OCI-LY1 (cell line): ENCODE measurements around the gene ASAP3.

Source experiments
- H2AFZ ChIP-seq: fragments of 200-600 bp; sonication (generic), shearing (Covaris generic); 2 replicates; pipeline ENCODE4 v1.6.0; 2014; ENCODE audit warnings: antibody characterized with exemption, mild to moderate bottlenecking, low read length
- H3F3A ChIP-seq: fragments of 200-600 bp; sonication (generic), shearing (Covaris generic); 2 replicates; pipeline ENCODE4 v1.6.0; 2014; ENCODE audit warnings: mild to moderate bottlenecking, antibody characterized with exemption, low read length, moderate library complexity; ENCODE audit not compliant: insufficient read depth
- H3K27ac ChIP-seq: fragments of 200-600 bp; sonication (generic); 2 replicates; pipeline ENCODE4 v1.5.1; 2014; ENCODE audit warnings: low read length, mixed run types, mild to moderate bottlenecking, low read depth; ENCODE audit not compliant: poor library complexity, severe bottlenecking
- H3K27me3 ChIP-seq: fragments of 200-600 bp; sonication (generic); 2 replicates; pipeline ENCODE4 v1.6.0; 2014; ENCODE audit warnings: antibody characterized with exemption, mild to moderate bottlenecking, low read length, moderate library complexity; ENCODE audit not compliant: insufficient read depth
- H3K36me3 ChIP-seq: fragments of 200-600 bp; sonication (generic); 2 replicates; pipeline ENCODE4 v1.6.1; 2014; ENCODE audit warnings: mild to moderate bottlenecking, antibody characterized with exemption, low read length, moderate library complexity, mixed read lengths; ENCODE audit not compliant: insufficient read depth
- H3K4me1 ChIP-seq: fragments of 200-600 bp; sonication (generic); 2 replicates; pipeline ENCODE4 v1.5.1; 2014; ENCODE audit warnings: mild to moderate bottlenecking, low read length, moderate library complexity; ENCODE audit not compliant: insufficient read depth, severe bottlenecking
- H3K4me2 ChIP-seq: fragments of 200-600 bp; sonication (generic), shearing (Covaris generic); 2 replicates; pipeline ENCODE4 v1.6.1; 2014; ENCODE audit warnings: low read length
- H3K4me3 ChIP-seq: fragments of 200-600 bp; sonication (generic); 2 replicates; pipeline ENCODE4 v1.5.1; 2014; ENCODE audit warnings: low read length, low read depth, mild to moderate bottlenecking, mixed read lengths; ENCODE audit not compliant: poor library complexity, severe bottlenecking
- H3K79me2 ChIP-seq: fragments of 200-600 bp; shearing (Covaris generic); 2 replicates; pipeline ENCODE4 v1.6.1; 2016; ENCODE audit warnings: mixed run types, low read length, mixed read lengths; ENCODE audit not compliant: insufficient read depth
- H3K9ac ChIP-seq: fragments of 200-600 bp; sonication (generic), shearing (Covaris generic); 2 replicates; pipeline ENCODE4 v1.6.1; 2014; ENCODE audit warnings: mild to moderate bottlenecking, low read length, mixed read lengths
- H3K9me2 ChIP-seq: fragments of 200-600 bp; sonication (generic), shearing (Covaris generic); 2 replicates; pipeline ENCODE4 v1.6.1; 2014; ENCODE audit warnings: low read depth, mild to moderate bottlenecking, low read length, mixed read lengths
- H3K9me3 ChIP-seq: fragments of 200-600 bp; shearing (Covaris generic); 2 replicates; pipeline ENCODE4 v1.6.1; 2014; ENCODE audit warnings: low read length, mixed read lengths
- H4K20me1 ChIP-seq: fragments of 200-600 bp; sonication (generic), shearing (Covaris generic); 2 replicates; pipeline ENCODE4 v1.6.0; 2016; ENCODE audit warnings: mild to moderate bottlenecking, low read length; ENCODE audit not compliant: insufficient read depth
- EZH2 ChIP-seq: fragments of 200-600 bp; sonication (generic), shearing (Covaris generic); IDR thresholded peaks from 2 replicates; pipeline ENCODE4 v1.8.0; 2017; ENCODE audit warnings: borderline replicate concordance, mixed run types, mild to moderate bottlenecking, antibody characterized with exemption, low read length, moderate library complexity, mixed read lengths
- TF ChIP-seq, protein P1 (sequence below): fragments of 200-600 bp; sonication (generic), shearing (Covaris generic); IDR thresholded peaks from 2 replicates; pipeline ENCODE4 v1.5.1; 2017; ENCODE audit warnings: mild to moderate bottlenecking, antibody characterized with exemption, low read length, moderate library complexity, mixed read lengths

The ASAP3 gene

DNA sequence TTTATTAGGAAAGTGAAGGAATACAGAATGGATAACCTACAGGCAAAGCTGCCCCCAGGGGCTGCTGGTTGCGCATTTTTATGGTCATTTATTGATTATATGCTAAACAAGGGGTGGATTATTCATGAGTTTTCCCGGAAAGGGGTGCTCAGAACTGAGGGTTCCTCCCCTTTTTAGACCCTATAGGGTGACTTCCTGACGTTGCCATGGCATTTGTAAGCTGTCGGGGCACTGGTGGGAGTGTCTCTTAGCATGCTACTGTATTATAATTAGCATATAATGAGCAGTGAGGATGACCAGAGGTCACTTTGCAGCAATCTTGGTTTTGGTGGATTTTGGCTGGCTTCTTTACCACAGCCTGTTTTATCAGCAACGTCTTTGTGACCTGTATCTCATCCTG lies 5.9 kb upstream of the ASAP3 start:
- Histone ChIP-seq H3K4me3 (no peak overlapping the region), H3K9me3 (no peaks in the 10 kb centered on the region), H3K27me3 (no peaks in the 10 kb centered on the region), H3K4me1 (peaks cover 5% of the 10 kb centered on the region), H3F3A (no peaks in the 10 kb centered on the region), H3K27ac (no peak overlapping the region), H3K9me2 (no peaks in the 10 kb centered on the region), H2AFZ (no peak overlapping the region), H4K20me1 (no peaks in the 10 kb centered on the region), H3K36me3 (no peaks in the 10 kb centered on the region), H3K9ac (no peak overlapping the region), H3K79me2 (no peaks in the 10 kb centered on the region), H3K4me2 (no peak overlapping the region)
- no peak for TF ChIP-seq EZH2
- TF ChIP-seq, protein P1, sequence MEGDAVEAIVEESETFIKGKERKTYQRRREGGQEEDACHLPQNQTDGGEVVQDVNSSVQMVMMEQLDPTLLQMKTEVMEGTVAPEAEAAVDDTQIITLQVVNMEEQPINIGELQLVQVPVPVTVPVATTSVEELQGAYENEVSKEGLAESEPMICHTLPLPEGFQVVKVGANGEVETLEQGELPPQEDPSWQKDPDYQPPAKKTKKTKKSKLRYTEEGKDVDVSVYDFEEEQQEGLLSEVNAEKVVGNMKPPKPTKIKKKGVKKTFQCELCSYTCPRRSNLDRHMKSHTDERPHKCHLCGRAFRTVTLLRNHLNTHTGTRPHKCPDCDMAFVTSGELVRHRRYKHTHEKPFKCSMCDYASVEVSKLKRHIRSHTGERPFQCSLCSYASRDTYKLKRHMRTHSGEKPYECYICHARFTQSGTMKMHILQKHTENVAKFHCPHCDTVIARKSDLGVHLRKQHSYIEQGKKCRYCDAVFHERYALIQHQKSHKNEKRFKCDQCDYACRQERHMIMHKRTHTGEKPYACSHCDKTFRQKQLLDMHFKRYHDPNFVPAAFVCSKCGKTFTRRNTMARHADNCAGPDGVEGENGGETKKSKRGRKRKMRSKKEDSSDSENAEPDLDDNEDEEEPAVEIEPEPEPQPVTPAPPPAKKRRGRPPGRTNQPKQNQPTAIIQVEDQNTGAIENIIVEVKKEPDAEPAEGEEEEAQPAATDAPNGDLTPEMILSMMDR, result no peak

DNA sequence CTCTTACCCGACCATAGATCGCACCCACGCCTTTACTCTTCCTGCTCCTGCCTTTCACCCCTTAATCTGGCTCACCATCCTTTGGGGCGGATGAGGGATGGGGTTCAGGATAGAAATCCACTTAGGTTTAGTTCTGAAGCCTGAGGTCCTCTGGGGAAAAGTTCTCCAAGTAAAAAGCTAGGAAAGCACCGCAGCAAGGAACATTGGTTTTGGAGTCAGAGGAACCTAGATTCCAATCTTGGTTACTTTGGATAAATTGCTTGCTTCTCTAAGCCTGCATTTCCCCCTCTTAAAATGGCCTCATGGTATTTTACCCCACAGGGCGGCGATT lies 988 bp upstream of the ASAP3 start:
- no peaks in the 10 kb centered on the region for H3K79me2 ChIP-seq
- no peaks in the 10 kb centered on the region for H3F3A ChIP-seq
- no peaks in the 10 kb centered on the region for H3K9me3 ChIP-seq
- no peaks in the 10 kb centered on the region for H3K27me3 ChIP-seq
- H3K4me1 ChIP-seq, result peaks cover 21% of the 10 kb centered on the region
- H3K36me3 ChIP-seq, result no peaks in the 10 kb centered on the region
- H3K9me2 ChIP-seq, result no peaks in the 10 kb centered on the region
- H3K4me3 ChIP-seq, result peak overlapping the region; percentile 62
- no peak overlapping the region for H3K27ac ChIP-seq
- peak overlapping the region; percentile 57 for H3K4me2 ChIP-seq
- no peak for TF ChIP-seq EZH2
- TF ChIP-seq, protein P1, result no peak
- H2AFZ ChIP-seq, result peak overlapping the region; percentile 78; the same call in 1 of the 2 replicates
- peak overlapping the region; percentile 32 for H3K9ac ChIP-seq
- no peaks in the 10 kb centered on the region for H4K20me1 ChIP-seq

DNA sequence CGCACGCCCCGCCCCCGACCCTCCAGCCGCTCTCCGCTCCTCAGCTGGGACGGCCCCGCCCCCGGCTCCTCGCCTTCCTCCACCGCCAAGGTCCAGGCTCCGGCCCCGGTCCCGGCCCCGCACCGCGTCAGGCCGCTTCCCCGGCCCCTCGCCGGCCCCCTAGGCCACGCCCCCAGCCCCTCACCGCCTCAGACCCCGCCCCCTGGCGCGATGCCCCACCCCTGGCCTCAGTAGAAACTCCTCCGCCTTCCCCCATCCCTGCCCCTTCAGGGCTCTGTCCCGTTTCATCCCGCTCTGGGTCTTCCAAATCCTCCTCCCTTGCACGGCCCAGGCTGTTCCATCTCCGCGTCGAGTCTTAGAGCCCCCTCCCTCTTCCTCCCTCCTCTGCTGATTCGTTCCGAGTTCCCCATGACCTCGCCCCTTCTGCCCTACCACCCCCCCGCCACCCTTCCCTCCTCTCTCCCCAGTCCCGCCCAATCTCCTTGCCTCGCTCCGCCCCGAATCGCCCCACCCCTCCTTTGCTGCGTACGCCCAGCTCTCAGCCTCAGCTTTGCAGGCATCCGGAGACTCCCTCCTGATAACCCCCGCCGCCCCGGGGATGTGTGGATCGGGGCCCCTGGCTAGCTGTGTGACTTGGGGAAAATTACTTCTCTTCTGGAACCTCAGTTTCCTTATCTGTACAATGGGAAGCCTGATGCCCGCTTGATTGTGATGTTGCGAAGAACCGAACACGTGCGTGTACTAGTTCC lies 448 bp upstream of the ASAP3 start:
- no peaks in the 10 kb centered on the region for H3K36me3 ChIP-seq
- no peak overlapping the region; the same call in 1 of the 2 replicates for H2AFZ ChIP-seq
- peaks cover 21% of the 10 kb centered on the region for H3K4me1 ChIP-seq
- no peak overlapping the region for H3K27ac ChIP-seq
- no peaks in the 10 kb centered on the region for H3F3A ChIP-seq
- no peaks in the 10 kb centered on the region for H4K20me1 ChIP-seq
- H3K27me3 ChIP-seq, result no peaks in the 10 kb centered on the region
- no peaks in the 10 kb centered on the region for H3K9me3 ChIP-seq
- H3K9ac ChIP-seq, result peak overlapping the region; percentile 32
- peak overlapping the region; percentile 57 for H3K4me2 ChIP-seq
- no peaks in the 10 kb centered on the region for H3K9me2 ChIP-seq
- no peaks in the 10 kb centered on the region for H3K79me2 ChIP-seq
- peak overlapping the region; percentile 62 for H3K4me3 ChIP-seq
- TF ChIP-seq EZH2, result no peak

DNA sequence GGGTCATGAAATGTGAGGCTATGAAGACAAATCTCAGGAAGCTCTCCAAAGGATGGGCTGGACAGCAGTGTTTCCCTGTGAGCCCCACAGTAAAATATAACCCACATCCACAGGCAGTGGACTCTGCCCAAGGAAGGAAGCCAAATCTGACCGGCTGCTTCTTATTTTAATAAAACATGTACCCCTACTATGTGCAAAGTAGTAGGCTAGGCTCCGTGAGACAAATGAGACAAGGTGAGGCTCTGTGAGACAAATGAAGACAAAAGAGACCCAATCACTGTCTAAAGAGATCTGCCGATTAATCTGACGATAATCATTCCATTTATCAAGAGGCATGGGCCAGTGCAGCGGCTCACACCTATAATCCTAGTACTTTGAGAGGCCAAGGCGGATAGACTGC lies 2.1 kb downstream of the ASAP3 start:
- no peaks in the 10 kb centered on the region for H4K20me1 ChIP-seq
- no peaks in the 10 kb centered on the region for H3F3A ChIP-seq
- H3K4me3 ChIP-seq, result no peak overlapping the region
- H3K9me2 ChIP-seq, result no peaks in the 10 kb centered on the region
- no peaks in the 10 kb centered on the region for H3K36me3 ChIP-seq
- H3K27me3 ChIP-seq, result no peaks in the 10 kb centered on the region; the same call in 1 of the 2 replicates
- H3K27ac ChIP-seq, result no peak overlapping the region
- H2AFZ ChIP-seq, result no peak overlapping the region
- H3K79me2 ChIP-seq, result no peaks in the 10 kb centered on the region
- no peak overlapping the region for H3K9ac ChIP-seq
- H3K4me2 ChIP-seq, result no peak overlapping the region
- H3K9me3 ChIP-seq, result no peaks in the 10 kb centered on the region
- peaks cover 21% of the 10 kb centered on the region for H3K4me1 ChIP-seq
- TF ChIP-seq EZH2, result no peak
